ENCODE results near the gene SPOPL. TPM values are rescaled to one million over a fixed set of nuclear protein-coding genes. Genes with fewer than 3 reads are reported as not detected.

The SPOPL gene
- total RNA-seq, 2 donors from 2014 or later = 12.8 to 15.6 TPM

DNA sequence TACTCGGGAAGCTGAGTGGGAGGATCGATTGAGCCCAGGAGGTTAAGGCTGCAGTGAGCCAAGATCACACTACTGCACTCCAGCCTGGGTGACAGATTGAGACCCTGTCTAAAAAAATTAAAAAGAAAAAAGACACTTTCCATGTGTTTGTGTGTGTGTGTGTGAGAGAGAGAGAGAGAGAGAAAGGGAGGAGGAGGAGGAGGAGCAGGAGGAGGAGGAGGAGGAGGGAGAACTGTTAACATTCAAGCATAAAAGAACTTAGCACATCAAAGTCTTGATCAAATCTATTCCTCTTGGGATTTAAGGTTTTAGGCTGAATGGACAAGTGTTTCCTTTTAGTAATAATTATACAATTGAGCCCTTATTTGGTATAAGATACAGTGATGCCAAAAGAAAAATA, 75.5 kb downstream of the SPOPL start:
- peaks cover 75% of the 10 kb centered on the region for H3K36me3 Mint-ChIP-seq (ENCODE audit: low read depth)
- peaks cover 9% of the 10 kb centered on the region for H3K9me3 Mint-ChIP-seq
- H3K4me3 Mint-ChIP-seq = no peak overlapping the region
- no peaks in the 10 kb centered on the region for H3K27me3 Mint-ChIP-seq
- H3K27ac Mint-ChIP-seq = no peak overlapping the region
- no peaks in the 10 kb centered on the region for H3K4me1 Mint-ChIP-seq
- no peak for ATAC-seq (replicated peaks)

DNA sequence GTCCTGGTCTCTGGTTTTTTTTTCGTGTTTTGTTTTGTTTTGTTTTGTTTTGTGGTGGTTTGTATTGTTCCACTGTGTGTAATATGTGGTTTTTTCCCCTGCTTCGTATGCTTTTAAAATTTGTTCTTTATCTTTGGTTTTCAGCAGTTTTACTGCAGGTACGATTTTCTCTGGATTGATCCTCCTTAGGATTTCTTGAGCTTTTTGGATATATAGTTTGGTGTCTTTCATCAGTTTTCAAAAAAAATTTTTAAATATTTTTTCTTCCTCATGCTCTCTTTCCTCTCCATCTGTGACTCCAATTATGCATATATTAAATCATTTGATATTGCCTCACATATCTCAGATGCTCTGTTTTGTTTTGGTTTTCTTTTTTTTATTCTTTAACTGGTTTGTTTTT, 78.0 kb downstream of the SPOPL start:
- Mint-ChIP-seq H3K9me3 (peaks cover 5% of the 10 kb centered on the region), H3K4me1 (no peaks in the 10 kb centered on the region), H3K36me3 (ENCODE audit: low read depth) (peaks cover 57% of the 10 kb centered on the region), H3K4me3 (no peak overlapping the region), H3K27me3 (no peaks in the 10 kb centered on the region), H3K27ac (no peak overlapping the region)
- ATAC-seq (replicated peaks) = no peak

DNA sequence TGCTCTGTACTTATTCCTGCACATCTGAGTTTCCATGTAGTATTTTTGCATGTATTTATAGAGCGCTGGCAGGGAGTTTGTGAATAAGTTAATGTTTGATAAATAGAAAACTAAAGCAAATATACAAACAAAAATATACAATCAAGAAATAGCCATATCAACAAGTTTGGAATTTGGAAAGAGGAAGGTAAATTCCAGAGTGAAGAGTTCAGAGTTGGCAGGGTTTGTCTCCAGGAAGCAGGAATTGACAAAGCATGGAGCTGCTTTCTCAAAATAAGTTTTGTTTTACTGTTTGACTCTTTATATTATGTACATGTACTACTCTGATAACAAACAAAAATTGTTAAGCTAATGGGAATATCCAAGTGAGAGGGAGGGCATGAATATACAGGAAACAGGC, 80.3 kb downstream of the SPOPL start:
- Mint-ChIP-seq H3K4me3 (no peak overlapping the region), H3K27me3 (no peaks in the 10 kb centered on the region), H3K27ac (no peak overlapping the region), H3K36me3 (ENCODE audit: low read depth) (peaks cover 44% of the 10 kb centered on the region), H3K9me3 (peaks cover 5% of the 10 kb centered on the region), H3K4me1 (no peaks in the 10 kb centered on the region)
- no peak for ATAC-seq (replicated peaks)

DNA sequence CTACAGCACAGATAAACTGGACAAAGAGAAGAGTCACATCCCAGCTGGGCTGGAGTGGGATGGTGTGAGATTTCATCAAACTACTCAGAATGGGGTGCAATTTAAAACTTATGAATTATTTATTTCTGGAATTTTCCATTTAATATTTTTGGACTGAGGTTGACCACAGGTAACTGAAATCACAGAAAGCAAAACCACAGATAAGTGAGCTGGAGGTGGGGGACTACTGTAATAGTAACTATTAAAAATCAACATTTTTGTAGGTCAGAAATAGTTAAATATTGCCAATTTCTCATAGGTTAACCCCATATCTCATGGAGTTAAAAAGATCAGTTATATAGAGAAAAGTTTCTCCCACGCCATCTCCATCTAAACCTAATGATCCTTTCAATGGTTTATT, 88.1 kb downstream of the SPOPL start:
- ATAC-seq (replicated peaks) = no peak
- H3K36me3 Mint-ChIP-seq (ENCODE audit: low read depth) = peaks cover 7% of the 10 kb centered on the region
- H3K4me1 Mint-ChIP-seq = no peaks in the 10 kb centered on the region
- no peak overlapping the region for H3K4me3 Mint-ChIP-seq
- no peaks in the 10 kb centered on the region for H3K9me3 Mint-ChIP-seq
- H3K27me3 Mint-ChIP-seq = no peaks in the 10 kb centered on the region
- H3K27ac Mint-ChIP-seq = no peak overlapping the region

DNA sequence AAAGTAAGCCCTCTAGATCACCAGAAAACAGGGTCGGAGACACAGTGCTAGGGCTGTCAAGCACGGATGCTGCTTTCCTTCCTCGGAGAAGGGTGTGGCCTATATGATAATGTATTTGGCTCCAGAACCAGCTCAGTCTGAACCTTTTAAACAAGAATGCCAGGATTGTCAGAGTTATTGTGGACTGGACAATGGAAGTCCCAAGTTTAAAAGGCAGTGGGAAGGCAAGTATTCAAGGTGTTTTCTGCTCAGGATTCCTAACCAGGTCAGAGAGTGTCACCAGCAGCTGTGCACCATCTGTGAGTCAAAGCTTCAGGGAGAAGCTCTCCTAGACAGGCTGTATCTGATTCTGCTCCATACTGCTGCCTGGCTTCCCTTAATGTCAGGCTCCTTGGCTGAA, 94.8 kb downstream of the SPOPL start:
- Mint-ChIP-seq H3K4me3 (no peak overlapping the region), H3K36me3 (ENCODE audit: low read depth) (no peaks in the 10 kb centered on the region)
- no peak for ATAC-seq (replicated peaks)

DNA sequence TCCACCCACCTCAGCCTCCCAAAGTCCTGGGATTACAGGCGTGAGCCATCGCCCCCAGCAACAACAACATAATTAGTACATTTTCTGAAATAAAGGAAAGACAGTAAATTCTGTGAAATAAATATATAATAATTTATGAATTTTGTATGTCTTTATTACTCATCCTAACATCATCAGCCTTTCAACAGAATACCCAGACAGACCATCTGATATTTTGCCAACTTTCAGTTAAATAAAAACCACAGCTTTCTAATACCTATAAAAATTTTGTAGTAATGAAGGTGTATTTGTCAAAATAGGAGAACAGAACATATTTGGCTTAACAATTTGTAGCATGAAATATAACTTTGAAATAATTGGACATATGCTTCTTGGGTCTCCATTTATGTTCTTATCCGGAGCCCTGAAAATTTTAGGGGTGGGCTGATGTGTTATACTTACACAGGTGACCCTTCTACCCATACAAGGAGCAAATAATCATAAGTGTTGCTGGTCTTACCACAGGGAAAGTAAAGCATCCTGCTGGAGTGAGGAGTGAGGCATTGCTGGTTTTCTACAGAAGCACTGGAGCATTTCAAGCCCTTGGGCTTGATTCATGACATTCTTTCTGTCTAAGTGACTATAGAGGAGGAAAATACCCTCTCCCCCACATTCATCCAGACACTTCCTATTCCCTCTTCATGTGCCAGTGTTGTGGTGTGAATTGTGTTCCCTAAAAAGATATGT, 99.3 kb downstream of the SPOPL start:
- H3K4me1 Mint-ChIP-seq = no peaks in the 10 kb centered on the region
- ATAC-seq (replicated peaks) = no peak
- H3K9me3 Mint-ChIP-seq = no peaks in the 10 kb centered on the region
- no peak overlapping the region for H3K27ac Mint-ChIP-seq
- H3K36me3 Mint-ChIP-seq (ENCODE audit: low read depth) = no peaks in the 10 kb centered on the region
- no peak overlapping the region for H3K4me3 Mint-ChIP-seq
- no peaks in the 10 kb centered on the region for H3K27me3 Mint-ChIP-seq

More for the DNA sequence above, 94.8 kb downstream of the SPOPL start:
- no peaks in the 10 kb centered on the region for H3K27me3 Mint-ChIP-seq
- H3K4me1 Mint-ChIP-seq = no peaks in the 10 kb centered on the region
- no peaks in the 10 kb centered on the region for H3K9me3 Mint-ChIP-seq
- no peak overlapping the region for H3K27ac Mint-ChIP-seq

DNA sequence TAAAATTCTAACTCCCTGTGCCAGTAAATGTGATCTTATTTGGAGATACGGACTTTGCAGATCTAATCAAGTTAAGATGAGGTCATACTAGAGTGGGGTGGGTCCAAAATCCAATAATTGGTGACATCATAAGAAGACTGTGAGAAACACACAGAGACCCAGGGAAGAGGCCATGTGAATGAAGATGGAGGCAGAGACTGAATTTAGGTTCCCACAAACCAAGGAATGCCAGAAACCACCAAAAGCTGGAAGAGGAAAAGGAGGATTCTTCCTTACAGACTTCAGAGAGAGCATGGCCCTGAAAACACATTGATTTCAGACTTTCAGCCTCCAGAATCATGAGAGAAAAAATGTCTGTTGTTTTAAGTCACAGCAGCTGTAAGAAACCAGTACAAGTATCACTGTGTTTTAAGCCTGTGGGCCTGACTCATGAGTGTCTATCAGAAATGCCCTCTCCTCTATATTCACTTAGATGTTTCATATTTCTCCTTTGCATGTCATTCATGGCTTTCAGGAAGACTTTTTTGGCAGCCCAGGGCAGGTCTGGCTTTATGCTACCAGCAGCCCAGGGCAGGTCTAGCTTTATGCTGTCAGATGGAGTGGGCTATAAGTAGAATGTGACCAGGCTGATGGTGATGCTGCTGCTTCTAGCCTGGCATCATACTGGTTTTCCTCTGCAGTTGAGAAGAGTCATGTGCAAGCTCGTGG, 100.0 kb downstream of the SPOPL start:
- no peak for ATAC-seq (replicated peaks)
- Mint-ChIP-seq H3K27ac (no peak overlapping the region), H3K36me3 (ENCODE audit: low read depth) (no peaks in the 10 kb centered on the region), H3K4me3 (no peak overlapping the region), H3K4me1 (no peaks in the 10 kb centered on the region), H3K27me3 (no peaks in the 10 kb centered on the region), H3K9me3 (no peaks in the 10 kb centered on the region)

DNA sequence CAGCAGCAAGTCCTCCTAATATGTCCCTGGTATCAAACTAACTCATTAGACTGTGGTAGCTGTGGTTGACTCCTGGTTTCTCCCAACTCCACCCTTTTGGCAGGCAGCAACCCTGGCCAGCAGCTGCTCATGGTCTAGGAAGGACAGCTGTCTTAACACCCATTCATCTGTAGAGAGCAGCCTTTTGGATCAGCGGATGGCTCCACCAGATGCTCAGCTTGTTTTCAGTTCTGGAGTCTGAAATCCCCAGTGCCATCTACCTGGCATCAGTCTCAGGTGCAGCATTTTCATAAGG, 100.5 kb downstream of the SPOPL start:
- Mint-ChIP-seq H3K4me3 (no peak overlapping the region), H3K36me3 (ENCODE audit: low read depth) (no peaks in the 10 kb centered on the region), H3K27me3 (no peaks in the 10 kb centered on the region), H3K27ac (no peak overlapping the region), H3K9me3 (no peaks in the 10 kb centered on the region), H3K4me1 (no peaks in the 10 kb centered on the region)
- ATAC-seq (replicated peaks) = no peak

DNA sequence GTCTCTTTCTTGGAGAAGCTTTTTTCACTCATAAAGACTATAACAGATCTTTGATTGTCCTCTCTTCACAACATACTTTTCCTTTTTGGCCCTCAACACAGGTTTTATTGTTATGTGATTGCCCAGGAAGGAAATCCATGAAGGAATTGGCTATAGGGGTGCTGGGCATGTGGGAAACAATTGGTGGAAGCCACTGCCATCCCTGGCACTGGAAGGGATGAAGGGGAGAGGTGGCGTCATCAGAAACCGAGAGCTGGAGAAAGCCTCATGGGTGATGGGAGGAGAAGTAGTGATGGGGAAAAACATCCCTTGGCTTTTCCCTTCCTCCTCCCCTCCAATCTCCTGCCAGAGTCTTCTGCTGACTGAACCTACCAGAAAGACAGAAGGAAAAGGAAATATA, 106.2 kb downstream of the SPOPL start:
- no peak for ATAC-seq (replicated peaks)
- no peaks in the 10 kb centered on the region for H3K36me3 Mint-ChIP-seq (ENCODE audit: low read depth)
- H3K4me3 Mint-ChIP-seq = no peak overlapping the region
- H3K9me3 Mint-ChIP-seq = no peaks in the 10 kb centered on the region
- no peak overlapping the region for H3K27ac Mint-ChIP-seq
- no peaks in the 10 kb centered on the region for H3K27me3 Mint-ChIP-seq
- no peaks in the 10 kb centered on the region for H3K4me1 Mint-ChIP-seq

DNA sequence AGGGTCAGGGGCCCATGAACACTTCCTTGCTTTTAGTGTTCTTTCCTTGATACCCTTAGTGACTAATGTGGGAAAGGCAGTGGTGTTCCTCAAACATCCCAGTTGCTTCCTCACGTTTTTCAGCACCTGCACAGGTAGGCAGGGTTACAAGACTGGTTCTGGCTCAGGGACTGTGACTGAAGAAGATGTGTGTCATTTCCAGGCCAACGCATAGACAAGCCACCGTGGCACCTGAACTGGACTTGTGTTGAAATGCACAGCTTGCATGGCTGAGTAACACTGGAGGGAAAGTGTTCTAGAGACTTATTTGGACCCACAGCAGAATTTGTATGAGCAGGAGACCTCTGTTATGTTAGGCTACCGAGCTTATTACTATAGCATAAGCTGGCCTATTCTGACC, 107.9 kb downstream of the SPOPL start:
- H3K36me3 Mint-ChIP-seq (ENCODE audit: low read depth) = no peaks in the 10 kb centered on the region
- H3K9me3 Mint-ChIP-seq = no peaks in the 10 kb centered on the region
- no peak overlapping the region for H3K4me3 Mint-ChIP-seq
- no peak for ATAC-seq (replicated peaks)
- H3K27ac Mint-ChIP-seq = no peak overlapping the region
- H3K4me1 Mint-ChIP-seq = no peaks in the 10 kb centered on the region
- H3K27me3 Mint-ChIP-seq = no peaks in the 10 kb centered on the region

DNA sequence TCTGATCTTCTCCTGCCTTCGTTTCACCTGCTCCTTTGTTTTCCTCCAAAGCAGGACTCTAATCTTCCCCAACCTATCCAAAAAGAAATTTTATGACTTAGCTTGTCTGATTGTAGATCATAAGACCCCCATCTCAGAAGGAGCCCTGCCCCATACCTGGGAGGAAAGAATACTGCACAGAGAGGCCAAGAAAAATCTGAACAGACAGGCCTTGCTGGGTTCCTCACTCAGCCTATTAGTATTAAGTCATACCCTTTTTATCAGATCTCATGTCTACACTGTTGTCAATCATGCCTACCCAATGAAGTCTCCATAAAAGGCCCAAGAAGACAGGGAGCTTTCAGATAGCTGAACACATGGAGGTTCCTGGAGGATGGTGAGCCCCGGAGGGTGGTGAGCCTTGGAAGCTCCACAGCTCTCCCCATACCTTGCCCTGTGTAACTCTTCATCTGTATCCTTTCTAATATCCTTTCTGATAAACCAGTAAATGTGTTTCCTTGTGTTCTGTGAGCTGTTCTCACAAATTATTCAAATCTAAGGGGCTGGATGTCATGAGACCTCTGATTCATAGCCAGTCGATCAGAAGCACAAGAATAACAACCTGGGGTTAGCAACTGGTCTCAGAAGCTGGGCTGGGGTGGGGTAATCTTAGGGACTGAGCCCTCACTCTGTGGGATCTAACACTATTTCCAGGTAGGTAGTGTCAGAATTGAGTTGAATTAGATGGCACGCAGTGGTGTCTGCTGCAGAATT, 108.8 kb downstream of the SPOPL start:
- Mint-ChIP-seq H3K36me3 (ENCODE audit: low read depth) (no peaks in the 10 kb centered on the region), H3K27ac (no peak overlapping the region), H3K27me3 (no peaks in the 10 kb centered on the region), H3K4me1 (no peaks in the 10 kb centered on the region), H3K9me3 (no peaks in the 10 kb centered on the region), H3K4me3 (no peak overlapping the region)
- ATAC-seq (replicated peaks) = no peak

DNA sequence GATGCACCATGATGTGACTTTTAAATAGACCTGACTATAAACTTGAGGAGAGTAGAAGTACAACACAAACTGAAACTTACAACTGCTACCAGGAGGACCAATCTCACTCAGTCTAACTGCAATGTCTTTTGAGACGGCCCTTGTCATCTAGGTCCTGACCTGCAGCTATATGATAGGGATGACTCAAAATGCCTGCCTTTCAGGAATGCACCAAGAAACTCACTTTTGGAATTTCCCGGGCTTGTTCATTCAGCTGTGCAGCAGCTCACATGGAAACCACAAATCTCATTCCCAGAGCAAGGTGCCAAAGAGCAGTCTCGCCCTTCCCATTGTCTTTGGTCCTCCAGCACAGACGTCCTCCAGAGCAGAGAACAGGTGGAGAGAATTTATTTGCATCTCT, 113.7 kb downstream of the SPOPL start:
- no peaks in the 10 kb centered on the region for H3K36me3 Mint-ChIP-seq (ENCODE audit: low read depth)
- ATAC-seq (replicated peaks) = no peak
- H3K9me3 Mint-ChIP-seq = no peaks in the 10 kb centered on the region
- no peaks in the 10 kb centered on the region for H3K4me1 Mint-ChIP-seq
- peaks cover 3% of the 10 kb centered on the region for H3K27me3 Mint-ChIP-seq
- no peak overlapping the region for H3K4me3 Mint-ChIP-seq
- H3K27ac Mint-ChIP-seq = no peak overlapping the region

DNA sequence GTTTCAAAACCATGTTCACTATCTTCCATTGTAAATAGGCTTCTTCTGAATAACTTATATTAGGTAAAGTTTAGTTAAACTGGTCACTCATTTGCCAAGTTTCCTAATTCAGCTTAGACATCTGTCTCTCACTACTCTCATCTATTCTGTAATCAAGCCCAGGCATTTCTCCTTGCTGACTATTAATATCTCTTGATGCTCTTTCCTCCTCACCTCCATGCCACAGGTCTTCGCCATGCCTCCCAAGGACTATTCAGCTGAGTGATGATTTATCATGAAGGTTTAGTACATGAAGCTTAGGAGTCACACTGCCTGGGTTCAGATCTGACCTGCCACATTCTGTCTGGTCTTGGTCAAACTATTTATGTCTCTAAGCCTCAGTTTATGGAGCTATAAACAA, 115.5 kb downstream of the SPOPL start:
- H3K36me3 Mint-ChIP-seq (ENCODE audit: low read depth) = no peaks in the 10 kb centered on the region
- H3K27ac Mint-ChIP-seq = no peak overlapping the region

DNA sequence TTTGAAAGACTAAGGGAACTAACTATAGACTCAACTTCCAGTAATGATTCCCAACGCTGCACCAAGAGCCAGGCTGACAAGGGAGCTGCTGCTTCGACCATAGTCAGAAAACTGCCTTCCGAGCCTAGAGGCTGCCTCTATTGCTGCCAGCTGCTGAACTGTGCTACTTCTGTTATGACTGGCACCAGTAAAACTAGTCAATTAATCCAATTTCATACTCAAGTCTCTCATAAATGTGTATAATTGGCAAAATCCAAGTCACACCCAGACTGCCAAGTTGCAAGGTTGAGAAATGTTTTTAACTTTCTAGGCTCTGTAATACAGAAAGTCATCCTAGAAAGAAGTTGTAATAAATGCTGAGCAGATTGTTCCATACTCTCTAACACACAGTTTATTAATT, 117.4 kb downstream of the SPOPL start:
- no peaks in the 10 kb centered on the region for H3K36me3 Mint-ChIP-seq (ENCODE audit: low read depth)
- no peak overlapping the region for H3K4me3 Mint-ChIP-seq
- peaks cover 3% of the 10 kb centered on the region for H3K27me3 Mint-ChIP-seq
- no peaks in the 10 kb centered on the region for H3K4me1 Mint-ChIP-seq
- no peak for ATAC-seq (replicated peaks)
- no peak overlapping the region for H3K27ac Mint-ChIP-seq
- no peaks in the 10 kb centered on the region for H3K9me3 Mint-ChIP-seq

More for the DNA sequence above, 115.5 kb downstream of the SPOPL start:
- Mint-ChIP-seq H3K27me3 (peaks cover 3% of the 10 kb centered on the region), H3K4me3 (no peak overlapping the region), H3K4me1 (no peaks in the 10 kb centered on the region), H3K9me3 (no peaks in the 10 kb centered on the region)
- no peak for ATAC-seq (replicated peaks)

DNA sequence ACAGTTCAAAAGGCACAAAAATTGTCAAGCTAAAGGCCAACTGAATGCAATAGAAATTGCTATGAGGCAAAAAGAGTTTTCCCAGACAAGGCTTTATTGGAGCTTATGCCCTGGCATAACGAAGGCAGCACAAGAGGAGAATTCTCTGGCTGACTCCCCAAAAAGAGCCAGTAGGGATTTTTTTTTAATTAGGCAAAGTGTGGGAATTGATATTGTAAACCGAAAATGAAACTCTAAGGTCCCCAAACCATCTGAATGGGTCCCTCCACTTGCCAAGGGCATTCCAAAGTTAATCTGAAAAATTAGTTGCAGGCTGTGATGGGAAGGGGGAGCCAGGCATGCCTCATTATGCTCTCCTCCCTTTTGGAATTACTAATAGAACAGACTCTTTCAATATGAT, 118.9 kb downstream of the SPOPL start:
- no peak for ATAC-seq (replicated peaks)
- H3K36me3 Mint-ChIP-seq (ENCODE audit: low read depth) = no peaks in the 10 kb centered on the region
- H3K27ac Mint-ChIP-seq = no peak overlapping the region
- no peaks in the 10 kb centered on the region for H3K9me3 Mint-ChIP-seq
- no peaks in the 10 kb centered on the region for H3K4me1 Mint-ChIP-seq
- no peak overlapping the region for H3K4me3 Mint-ChIP-seq
- peaks cover 3% of the 10 kb centered on the region for H3K27me3 Mint-ChIP-seq
